OCI-LY1 (cell line): ENCODE results near the gene EXPH5.

Experiments used
- H2AFZ ChIP-seq: fragments of 200-600 bp; sonication (generic), shearing (Covaris generic); 2 replicates; pipeline ENCODE4 v1.6.0; 2014; ENCODE audit warnings: antibody characterized with exemption, mild to moderate bottlenecking, low read length
- H3F3A ChIP-seq: fragments of 200-600 bp; sonication (generic), shearing (Covaris generic); 2 replicates; pipeline ENCODE4 v1.6.0; 2014; ENCODE audit warnings: mild to moderate bottlenecking, antibody characterized with exemption, low read length, moderate library complexity; ENCODE audit not compliant: insufficient read depth
- H3K27ac ChIP-seq: fragments of 200-600 bp; sonication (generic); 2 replicates; pipeline ENCODE4 v1.5.1; 2014; ENCODE audit warnings: low read length, mixed run types, mild to moderate bottlenecking, low read depth; ENCODE audit not compliant: poor library complexity, severe bottlenecking
- H3K27me3 ChIP-seq: fragments of 200-600 bp; sonication (generic); 2 replicates; pipeline ENCODE4 v1.6.0; 2014; ENCODE audit warnings: antibody characterized with exemption, mild to moderate bottlenecking, low read length, moderate library complexity; ENCODE audit not compliant: insufficient read depth
- H3K36me3 ChIP-seq: fragments of 200-600 bp; sonication (generic); 2 replicates; pipeline ENCODE4 v1.6.1; 2014; ENCODE audit warnings: mild to moderate bottlenecking, antibody characterized with exemption, low read length, moderate library complexity, mixed read lengths; ENCODE audit not compliant: insufficient read depth
- H3K4me1 ChIP-seq: fragments of 200-600 bp; sonication (generic); 2 replicates; pipeline ENCODE4 v1.5.1; 2014; ENCODE audit warnings: mild to moderate bottlenecking, low read length, moderate library complexity; ENCODE audit not compliant: insufficient read depth, severe bottlenecking
- H3K4me2 ChIP-seq: fragments of 200-600 bp; sonication (generic), shearing (Covaris generic); 2 replicates; pipeline ENCODE4 v1.6.1; 2014; ENCODE audit warnings: low read length
- H3K4me3 ChIP-seq: fragments of 200-600 bp; sonication (generic); 2 replicates; pipeline ENCODE4 v1.5.1; 2014; ENCODE audit warnings: low read length, low read depth, mild to moderate bottlenecking, mixed read lengths; ENCODE audit not compliant: poor library complexity, severe bottlenecking
- H3K79me2 ChIP-seq: fragments of 200-600 bp; shearing (Covaris generic); 2 replicates; pipeline ENCODE4 v1.6.1; 2016; ENCODE audit warnings: mixed run types, low read length, mixed read lengths; ENCODE audit not compliant: insufficient read depth
- H3K9ac ChIP-seq: fragments of 200-600 bp; sonication (generic), shearing (Covaris generic); 2 replicates; pipeline ENCODE4 v1.6.1; 2014; ENCODE audit warnings: mild to moderate bottlenecking, low read length, mixed read lengths
- H3K9me2 ChIP-seq: fragments of 200-600 bp; sonication (generic), shearing (Covaris generic); 2 replicates; pipeline ENCODE4 v1.6.1; 2014; ENCODE audit warnings: low read depth, mild to moderate bottlenecking, low read length, mixed read lengths
- H3K9me3 ChIP-seq: fragments of 200-600 bp; shearing (Covaris generic); 2 replicates; pipeline ENCODE4 v1.6.1; 2014; ENCODE audit warnings: low read length, mixed read lengths
- H4K20me1 ChIP-seq: fragments of 200-600 bp; sonication (generic), shearing (Covaris generic); 2 replicates; pipeline ENCODE4 v1.6.0; 2016; ENCODE audit warnings: mild to moderate bottlenecking, low read length; ENCODE audit not compliant: insufficient read depth
- EZH2 ChIP-seq: fragments of 200-600 bp; sonication (generic), shearing (Covaris generic); IDR thresholded peaks from 2 replicates; pipeline ENCODE4 v1.8.0; 2017; ENCODE audit warnings: borderline replicate concordance, mixed run types, mild to moderate bottlenecking, antibody characterized with exemption, low read length, moderate library complexity, mixed read lengths
- TF ChIP-seq, protein P1 (sequence below): fragments of 200-600 bp; sonication (generic), shearing (Covaris generic); IDR thresholded peaks from 2 replicates; pipeline ENCODE4 v1.5.1; 2017; ENCODE audit warnings: mild to moderate bottlenecking, antibody characterized with exemption, low read length, moderate library complexity, mixed read lengths

EXPH5 gene

DNA sequence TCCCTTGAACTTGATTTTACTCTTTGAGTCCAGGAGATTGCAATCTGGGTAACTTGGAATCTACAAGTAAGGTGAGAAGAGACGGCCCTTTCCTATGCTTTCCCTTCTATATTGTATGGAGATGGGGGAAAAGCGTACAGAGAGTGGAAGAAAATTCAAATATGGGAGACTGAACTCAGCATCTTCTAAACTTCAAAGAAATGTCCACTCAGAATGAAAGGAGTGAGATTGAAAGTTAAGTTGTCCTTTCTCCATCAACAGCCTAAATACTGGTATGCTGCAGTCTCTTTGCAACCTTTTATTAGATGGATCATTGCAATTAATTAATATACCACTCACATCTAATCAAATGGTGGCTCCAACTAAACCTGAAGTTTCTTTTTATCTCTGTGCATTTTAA, 6.4 kb upstream of the EXPH5 start:
- Histone ChIP-seq H3K9me3 (no peaks in the 10 kb centered on the region), H3K9me2 (no peaks in the 10 kb centered on the region), H2AFZ (no peak overlapping the region), H3K4me2 (no peak overlapping the region), H4K20me1 (no peaks in the 10 kb centered on the region), H3F3A (no peaks in the 10 kb centered on the region), H3K4me3 (no peak overlapping the region), H3K79me2 (no peaks in the 10 kb centered on the region), H3K36me3 (no peaks in the 10 kb centered on the region), H3K27ac (no peak overlapping the region), H3K27me3 (peaks cover 3% of the 10 kb centered on the region; the same call in 1 of the 2 replicates), H3K4me1 (no peaks in the 10 kb centered on the region), H3K9ac (no peak overlapping the region)
- TF ChIP-seq, protein P1, sequence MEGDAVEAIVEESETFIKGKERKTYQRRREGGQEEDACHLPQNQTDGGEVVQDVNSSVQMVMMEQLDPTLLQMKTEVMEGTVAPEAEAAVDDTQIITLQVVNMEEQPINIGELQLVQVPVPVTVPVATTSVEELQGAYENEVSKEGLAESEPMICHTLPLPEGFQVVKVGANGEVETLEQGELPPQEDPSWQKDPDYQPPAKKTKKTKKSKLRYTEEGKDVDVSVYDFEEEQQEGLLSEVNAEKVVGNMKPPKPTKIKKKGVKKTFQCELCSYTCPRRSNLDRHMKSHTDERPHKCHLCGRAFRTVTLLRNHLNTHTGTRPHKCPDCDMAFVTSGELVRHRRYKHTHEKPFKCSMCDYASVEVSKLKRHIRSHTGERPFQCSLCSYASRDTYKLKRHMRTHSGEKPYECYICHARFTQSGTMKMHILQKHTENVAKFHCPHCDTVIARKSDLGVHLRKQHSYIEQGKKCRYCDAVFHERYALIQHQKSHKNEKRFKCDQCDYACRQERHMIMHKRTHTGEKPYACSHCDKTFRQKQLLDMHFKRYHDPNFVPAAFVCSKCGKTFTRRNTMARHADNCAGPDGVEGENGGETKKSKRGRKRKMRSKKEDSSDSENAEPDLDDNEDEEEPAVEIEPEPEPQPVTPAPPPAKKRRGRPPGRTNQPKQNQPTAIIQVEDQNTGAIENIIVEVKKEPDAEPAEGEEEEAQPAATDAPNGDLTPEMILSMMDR = no peak
- no peak for TF ChIP-seq EZH2

DNA sequence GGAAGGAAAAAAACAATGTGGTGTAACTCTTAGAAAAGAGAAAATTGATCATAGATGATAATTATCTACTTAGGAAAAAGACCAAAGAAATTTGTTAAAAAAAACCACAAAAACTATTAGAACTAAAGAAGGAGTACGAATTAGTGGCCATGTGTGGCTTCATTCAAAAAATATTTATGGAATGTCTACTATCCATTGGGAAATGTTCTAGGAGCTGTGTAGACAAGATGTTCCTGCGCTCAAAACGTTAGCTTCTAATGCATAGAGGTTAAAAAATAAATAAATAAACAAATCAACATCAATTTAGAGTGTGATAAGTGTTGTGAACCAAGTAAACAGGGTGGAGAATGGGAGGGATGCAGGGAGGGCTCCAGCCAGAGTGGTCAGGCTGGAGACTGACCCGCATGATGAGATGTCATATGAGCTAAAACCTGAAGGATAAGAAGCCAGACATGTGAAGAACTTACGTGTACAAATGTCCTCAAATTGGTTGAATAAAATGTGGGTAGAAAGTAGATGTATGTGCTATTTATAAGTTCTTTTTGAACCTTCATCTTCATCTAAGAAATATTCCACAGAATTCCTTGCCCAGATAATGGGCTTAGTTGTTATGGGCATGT, 4.3 kb upstream of the EXPH5 start:
- Histone ChIP-seq H4K20me1 (no peaks in the 10 kb centered on the region), H3K4me3 (no peak overlapping the region), H3K79me2 (no peaks in the 10 kb centered on the region), H3K27ac (no peak overlapping the region), H3K4me2 (no peak overlapping the region), H2AFZ (no peak overlapping the region), H3K36me3 (no peaks in the 10 kb centered on the region), H3K27me3 (peaks cover 3% of the 10 kb centered on the region; the same call in 1 of the 2 replicates), H3K9me2 (no peaks in the 10 kb centered on the region), H3K9ac (no peak overlapping the region), H3F3A (no peaks in the 10 kb centered on the region), H3K9me3 (no peaks in the 10 kb centered on the region), H3K4me1 (peaks cover 4% of the 10 kb centered on the region)
- no peak for TF ChIP-seq EZH2
- TF ChIP-seq, protein P1 = no peak

GRCh38 chr11:108596701-108597100, 3.1 kb upstream of the EXPH5 start:
- Histone ChIP-seq H3K79me2 (no peaks in the 10 kb centered on the region), H4K20me1 (no peaks in the 10 kb centered on the region), H3K4me3 (no peak overlapping the region), H3K4me2 (no peak overlapping the region), H3K9me2 (no peaks in the 10 kb centered on the region), H3K9me3 (no peaks in the 10 kb centered on the region), H3F3A (no peaks in the 10 kb centered on the region), H2AFZ (no peak overlapping the region), H3K36me3 (no peaks in the 10 kb centered on the region), H3K9ac (no peak overlapping the region), H3K4me1 (peaks cover 8% of the 10 kb centered on the region), H3K27ac (no peak overlapping the region), H3K27me3 (peaks cover 12% of the 10 kb centered on the region)
- TF ChIP-seq, protein P1 = no peak
- no peak for TF ChIP-seq EZH2
